DMS153 treated with DMSO at 0.1 percent for 48 hours (cell line): ENCODE measurements around the gene MAPK14.

Experiments
- DNase-seq: peaks from one replicate; lab custom pipeline; 2025; ENCODE audit not compliant: unreplicated experiment; lab: John Stamatoyannopoulos, UW

The MAPK14 gene

GRCh38 chr6:36099869-36100483 lies 72.4 kb downstream of the MAPK14 start:
- no peak for DNase-seq

- no peak for DNase-seq
Measured at GRCh38 chr6:36101691-36102090, 74.1 kb downstream of the MAPK14 start.

- no peak for DNase-seq
Measured at GRCh38 chr6:36102853-36103252, 75.2 kb downstream of the MAPK14 start.

- DNase-seq: no peak
Measured at GRCh38 chr6:36104836-36105235, 77.2 kb downstream of the MAPK14 start.

GRCh38 chr6:36109092-36109491 lies 81.5 kb downstream of the MAPK14 start:
- DNase-seq: no peak

- DNase-seq: no peak
Measured at GRCh38 chr6:36110050-36110449, 82.4 kb downstream of the MAPK14 start.

GRCh38 chr6:36110863-36111262 lies 83.3 kb downstream of the MAPK14 start:
- DNase-seq: no peak

- no peak for DNase-seq
Measured at GRCh38 chr6:36111526-36111925, 83.9 kb downstream of the MAPK14 start.

GRCh38 chr6:36113049-36113448 lies 85.4 kb downstream of the MAPK14 start:
- no peak for DNase-seq

- DNase-seq: no peak
Measured at GRCh38 chr6:36113703-36114102, 86.1 kb downstream of the MAPK14 start.

- DNase-seq: no peak
Measured at GRCh38 chr6:36114798-36115408, 87.3 kb downstream of the MAPK14 start.

GRCh38 chr6:36115412-36115811 lies 87.8 kb downstream of the MAPK14 start:
- no peak for DNase-seq

GRCh38 chr6:36116066-36116864 lies 88.7 kb downstream of the MAPK14 start:
- no peak for DNase-seq

GRCh38 chr6:36116943-36117342 lies 89.3 kb downstream of the MAPK14 start:
- DNase-seq: no peak

- DNase-seq: no peak
Measured at GRCh38 chr6:36117658-36118549, 90.3 kb downstream of the MAPK14 start.

- no peak for DNase-seq
Measured at GRCh38 chr6:36118550-36119107, 91.0 kb downstream of the MAPK14 start.

GRCh38 chr6:36119209-36119608 lies 91.6 kb downstream of the MAPK14 start:
- DNase-seq: no peak

GRCh38 chr6:36120018-36120417 lies 92.4 kb downstream of the MAPK14 start:
- DNase-seq: no peak

GRCh38 chr6:36120539-36120938 lies 92.9 kb downstream of the MAPK14 start:
- DNase-seq: no peak

GRCh38 chr6:36120979-36121786 lies 93.6 kb downstream of the MAPK14 start:
- DNase-seq: no peak
